Prostate gland (tissue), 2 donors: ENCODE data around the gene SLC16A10.

Experiments used
- POLR2A ChIP-seq: fragments of 450-650 bp; IDR thresholded peaks from one replicate; pipeline ENCODE4 v1.6.1; 2016; ENCODE audit warnings: antibody characterized with exemption, mild to moderate bottlenecking
- POLR2AphosphoS5 ChIP-seq: sonication (generic); formaldehyde crosslinking; IDR thresholded peaks from one replicate; pipeline ENCODE4 v1.6.1; 2017; ENCODE audit warnings: antibody characterized with exemption
- TF ChIP-seq, protein P1 (sequence below), 4 experiments: fragments of 200-600 bp in 2 of 4; fragments of 450-650 bp in 2 of 4; sonication (generic) in 2 of 4; IDR thresholded peaks; 1 replicate in 3 of 4; 2 replicates in 1 of 4; pipeline ENCODE4 v1.5.1; 2016 to 2019; ENCODE audit warnings: antibody characterized with exemption in 4 of 4, mild to moderate bottlenecking in 2 of 4, moderate library complexity in 2 of 4

DNA sequence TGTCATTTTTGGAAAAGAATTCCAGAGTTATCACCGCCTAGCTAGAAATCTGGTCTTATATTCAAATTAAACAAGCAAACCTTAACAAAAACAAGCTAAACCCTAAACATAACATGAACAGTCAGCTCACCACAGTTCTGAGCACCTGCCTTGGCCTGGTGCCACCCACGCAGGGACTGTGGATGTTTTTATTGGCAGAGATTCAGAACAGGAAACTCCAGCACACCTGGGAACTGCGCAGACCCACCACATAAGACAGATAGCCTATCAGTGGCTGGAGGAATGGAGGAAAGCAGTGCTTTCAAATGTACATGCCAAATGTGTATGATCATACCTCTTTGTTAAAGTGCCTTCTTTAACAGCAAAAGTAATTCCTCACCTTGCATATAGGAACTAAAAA is 8.9 kb downstream of the SLC16A10 start:
- TF ChIP-seq POLR2AphosphoS5 (peak; percentile 65), POLR2A (no peak)
- TF ChIP-seq, protein P1, sequence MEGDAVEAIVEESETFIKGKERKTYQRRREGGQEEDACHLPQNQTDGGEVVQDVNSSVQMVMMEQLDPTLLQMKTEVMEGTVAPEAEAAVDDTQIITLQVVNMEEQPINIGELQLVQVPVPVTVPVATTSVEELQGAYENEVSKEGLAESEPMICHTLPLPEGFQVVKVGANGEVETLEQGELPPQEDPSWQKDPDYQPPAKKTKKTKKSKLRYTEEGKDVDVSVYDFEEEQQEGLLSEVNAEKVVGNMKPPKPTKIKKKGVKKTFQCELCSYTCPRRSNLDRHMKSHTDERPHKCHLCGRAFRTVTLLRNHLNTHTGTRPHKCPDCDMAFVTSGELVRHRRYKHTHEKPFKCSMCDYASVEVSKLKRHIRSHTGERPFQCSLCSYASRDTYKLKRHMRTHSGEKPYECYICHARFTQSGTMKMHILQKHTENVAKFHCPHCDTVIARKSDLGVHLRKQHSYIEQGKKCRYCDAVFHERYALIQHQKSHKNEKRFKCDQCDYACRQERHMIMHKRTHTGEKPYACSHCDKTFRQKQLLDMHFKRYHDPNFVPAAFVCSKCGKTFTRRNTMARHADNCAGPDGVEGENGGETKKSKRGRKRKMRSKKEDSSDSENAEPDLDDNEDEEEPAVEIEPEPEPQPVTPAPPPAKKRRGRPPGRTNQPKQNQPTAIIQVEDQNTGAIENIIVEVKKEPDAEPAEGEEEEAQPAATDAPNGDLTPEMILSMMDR (IDR thresholded peaks at IDR 0.05), result no peak
